Activated CD4-positive, CD25-positive, alpha-beta regulatory T cell treated with anti-CD3 and anti-CD28 coated beads, Interleukin-2, amount 50 U/mL, for 16 hours (primary cell): ENCODE measurements around the gene SH3RF1.
"Not testable (repeated sequence)": the region's sequence is repeated elsewhere in the genome, so short reads cannot be mapped to it uniquely, and the experiment has no call there.

Experiments
- DNase-seq: peaks from one replicate; pipeline ENCODE4 v3.0.0-alpha.2; 2020; ENCODE audit warnings: low read depth, low spot score

SH3RF1 gene

GRCh38 chr4:169226565-169226964 is 44.2 kb downstream of the SH3RF1 start:
- no peak for DNase-seq

- no peak for DNase-seq
Measured at GRCh38 chr4:169225812-169226211, 44.9 kb downstream of the SH3RF1 start.

- no peak for DNase-seq
Measured at GRCh38 chr4:169225058-169225751, 45.6 kb downstream of the SH3RF1 start.

GRCh38 chr4:169222761-169223160 is 48.0 kb downstream of the SH3RF1 start:
- no peak for DNase-seq

GRCh38 chr4:169221662-169222061 is 49.1 kb downstream of the SH3RF1 start:
- no peak for DNase-seq

- no peak for DNase-seq
Measured at GRCh38 chr4:169220854-169221411, 49.8 kb downstream of the SH3RF1 start.

- DNase-seq = no peak
Measured at GRCh38 chr4:169220447-169220846, 50.3 kb downstream of the SH3RF1 start.

- DNase-seq = no peak
Measured at GRCh38 chr4:169219440-169219839, 51.3 kb downstream of the SH3RF1 start.

GRCh38 chr4:169215656-169216055 is 55.1 kb downstream of the SH3RF1 start:
- DNase-seq = no peak

GRCh38 chr4:169212981-169213380 is 57.8 kb downstream of the SH3RF1 start:
- DNase-seq = no peak

GRCh38 chr4:169210504-169211118 is 60.1 kb downstream of the SH3RF1 start:
- no peak for DNase-seq

- no peak for DNase-seq
Measured at GRCh38 chr4:169209388-169209883, 61.3 kb downstream of the SH3RF1 start.

- DNase-seq = no peak
Measured at GRCh38 chr4:169208516-169208915, 62.2 kb downstream of the SH3RF1 start.

GRCh38 chr4:169208090-169208455 is 62.7 kb downstream of the SH3RF1 start:
- DNase-seq = no peak

GRCh38 chr4:169207436-169208089 is 63.2 kb downstream of the SH3RF1 start:
- DNase-seq = no peak

GRCh38 chr4:169205744-169206080 is 65.0 kb downstream of the SH3RF1 start:
- no peak for DNase-seq

GRCh38 chr4:169205075-169205743 is 65.5 kb downstream of the SH3RF1 start:
- no peak for DNase-seq

- no peak for DNase-seq
Measured at GRCh38 chr4:169203891-169204290, 66.9 kb downstream of the SH3RF1 start.

GRCh38 chr4:169203278-169203677 is 67.5 kb downstream of the SH3RF1 start:
- not testable (repeated sequence) for DNase-seq

- DNase-seq = no peak
Measured at GRCh38 chr4:169202878-169203277, 67.9 kb downstream of the SH3RF1 start.

GRCh38 chr4:169202145-169202699 is 68.5 kb downstream of the SH3RF1 start:
- no peak for DNase-seq
